Middle frontal gyrus (tissue), 1 donor: Measurements from ENCODE around the gene C12orf42.
"Not testable (repeated sequence)": the region's sequence is repeated elsewhere in the genome, so short reads cannot be mapped to it uniquely, and the experiment has no call there.

Experiments used
- DNase-seq: peaks from one replicate; pipeline ENCODE4 v3.0.0-alpha.2; 2015; ENCODE audit warnings: low spot score; ENCODE audit errors: extremely low spot score

C12orf42 gene

GRCh38 chr12:103494734-103495468 lies 867 bp downstream of the C12orf42 start:
- DNase-seq: no peak

DNA sequence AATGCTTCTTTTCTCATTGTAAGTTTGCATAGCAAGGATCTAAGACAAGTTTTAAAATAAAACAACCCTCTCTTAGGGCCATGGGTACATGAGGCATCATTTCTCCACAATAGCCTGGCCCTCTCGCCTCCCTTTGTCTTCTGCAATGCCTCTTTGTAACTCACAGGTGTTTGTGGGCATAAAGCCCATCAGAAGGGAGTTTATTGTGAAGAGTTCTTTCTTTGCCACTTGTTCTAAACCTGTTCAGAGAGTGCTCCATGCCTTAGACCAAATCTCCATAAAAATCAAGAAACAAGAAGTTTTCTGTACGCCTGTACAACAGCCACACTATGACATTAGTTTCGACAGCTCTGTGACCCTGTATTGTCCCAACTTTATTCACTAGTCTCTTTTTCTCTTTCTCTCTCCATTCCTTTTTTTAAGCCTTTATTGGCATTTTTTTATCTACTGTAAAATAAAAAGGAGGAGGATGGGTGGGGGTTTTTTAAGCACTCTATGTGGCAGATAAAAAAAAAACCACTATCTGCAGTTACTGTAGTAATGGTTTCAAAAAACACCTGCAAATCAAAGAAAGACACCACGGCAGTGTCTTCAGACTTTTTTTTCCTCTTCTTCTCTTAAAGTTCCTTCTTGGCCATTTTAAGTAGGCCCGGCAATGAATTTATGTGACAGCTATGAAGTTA lies 1.6 kb downstream of the C12orf42 start:
- DNase-seq: no peak

DNA sequence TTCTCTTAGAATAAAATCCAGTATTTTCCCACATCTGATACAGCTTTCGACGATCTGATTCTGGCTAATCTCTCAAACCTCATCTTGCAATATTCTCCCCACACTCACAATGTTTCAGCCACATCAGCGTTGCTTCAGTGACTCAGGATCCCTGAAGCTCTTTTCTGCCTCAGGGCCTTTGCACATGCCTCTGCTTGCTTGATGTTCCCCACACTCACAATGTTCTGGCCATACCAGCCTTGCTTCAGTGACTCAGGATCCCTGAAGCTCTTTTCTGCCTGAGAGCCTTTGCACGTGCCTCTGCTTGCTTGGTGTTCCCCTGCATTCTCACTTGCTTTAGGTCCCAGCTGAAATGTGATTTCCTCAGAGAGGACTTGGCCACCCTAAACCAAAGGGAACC lies 2.6 kb downstream of the C12orf42 start:
- no peak for DNase-seq

DNA sequence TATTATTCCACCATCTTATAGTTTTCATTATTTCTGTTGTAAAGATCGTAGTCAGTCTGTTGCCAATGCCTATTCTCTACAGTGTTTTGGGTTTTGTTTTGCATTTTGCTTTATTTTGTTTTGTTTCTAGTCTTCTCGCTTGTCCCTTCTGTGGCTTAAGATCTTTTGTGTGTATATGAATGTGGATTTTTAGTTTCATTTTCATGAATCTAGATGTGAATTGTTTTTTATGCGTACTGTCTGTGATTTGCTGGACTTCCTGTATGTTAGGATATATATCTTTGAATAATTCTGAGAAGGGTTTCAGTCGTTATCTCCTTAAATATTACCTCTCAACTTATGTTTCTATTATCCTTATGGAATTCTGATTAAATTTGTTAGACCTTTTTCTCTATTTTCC lies 13.4 kb downstream of the C12orf42 start:
- DNase-seq: no peak

- DNase-seq: no peak
These were observed 20.7 kb downstream of the C12orf42 start for GRCh38 chr12:103475073-103475472.

- no peak for DNase-seq
These were observed 25.1 kb downstream of the C12orf42 start for GRCh38 chr12:103470664-103471063.

GRCh38 chr12:103469719-103470118 lies 26.0 kb downstream of the C12orf42 start:
- no peak for DNase-seq

GRCh38 chr12:103468837-103469236 lies 26.9 kb downstream of the C12orf42 start:
- no peak for DNase-seq

DNA sequence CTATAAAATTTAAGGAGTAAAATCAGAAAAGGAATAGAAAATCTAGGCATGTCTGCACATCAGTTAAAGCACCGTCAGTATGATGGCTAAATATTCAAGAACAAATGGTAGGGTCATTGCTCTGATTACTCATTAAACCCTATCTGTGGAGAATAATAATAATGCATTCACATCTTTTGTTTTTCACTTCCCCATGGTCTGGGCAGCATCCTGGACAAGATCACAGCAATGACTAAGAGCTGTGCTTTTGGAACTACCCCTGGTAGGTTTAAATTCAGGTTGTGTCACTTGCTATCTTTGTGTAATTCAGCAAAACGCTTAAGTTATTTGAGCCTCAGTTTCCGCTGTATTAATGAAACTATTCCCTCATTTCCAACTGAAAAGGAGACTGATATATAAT lies 33.1 kb downstream of the C12orf42 start:
- DNase-seq: no peak

DNA sequence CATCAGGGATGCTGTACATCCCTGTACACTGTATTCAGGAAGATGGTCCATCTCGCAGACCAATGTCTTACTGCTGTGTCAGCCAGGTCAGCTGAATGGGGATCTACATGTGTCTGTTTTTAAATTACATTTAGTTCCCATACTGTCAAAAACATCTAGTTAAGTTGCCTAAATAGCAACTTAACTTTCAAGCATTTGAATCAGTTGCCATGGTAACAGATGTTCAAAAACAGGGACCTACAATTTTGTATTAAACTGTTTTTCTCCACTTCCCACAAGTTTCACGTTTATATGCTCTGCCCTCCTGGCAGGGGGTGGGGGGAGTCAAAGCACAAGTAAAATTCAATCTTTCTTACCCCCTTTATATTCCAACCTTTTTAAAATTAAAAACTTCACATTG lies 38.3 kb downstream of the C12orf42 start:
- DNase-seq: no peak

DNA sequence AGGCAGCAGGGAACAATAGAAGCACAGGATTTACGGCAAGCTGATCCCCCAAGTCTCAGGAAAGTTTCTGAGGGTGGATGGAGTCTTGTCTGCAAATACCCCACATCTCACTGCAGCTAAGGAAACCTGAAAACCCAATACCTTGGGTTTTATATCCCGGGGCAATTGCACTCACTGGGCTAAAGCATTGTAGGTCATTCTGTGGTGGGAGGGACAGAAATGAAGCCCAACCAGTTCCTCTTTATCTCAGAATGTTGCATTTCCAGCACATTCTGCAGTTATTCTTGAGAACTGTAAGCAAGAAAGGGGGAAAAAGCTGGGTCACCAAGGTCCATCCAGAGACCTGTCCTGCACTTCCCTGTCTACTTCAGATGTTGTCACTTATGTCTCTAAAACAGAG lies 39.8 kb downstream of the C12orf42 start:
- no peak for DNase-seq

DNA sequence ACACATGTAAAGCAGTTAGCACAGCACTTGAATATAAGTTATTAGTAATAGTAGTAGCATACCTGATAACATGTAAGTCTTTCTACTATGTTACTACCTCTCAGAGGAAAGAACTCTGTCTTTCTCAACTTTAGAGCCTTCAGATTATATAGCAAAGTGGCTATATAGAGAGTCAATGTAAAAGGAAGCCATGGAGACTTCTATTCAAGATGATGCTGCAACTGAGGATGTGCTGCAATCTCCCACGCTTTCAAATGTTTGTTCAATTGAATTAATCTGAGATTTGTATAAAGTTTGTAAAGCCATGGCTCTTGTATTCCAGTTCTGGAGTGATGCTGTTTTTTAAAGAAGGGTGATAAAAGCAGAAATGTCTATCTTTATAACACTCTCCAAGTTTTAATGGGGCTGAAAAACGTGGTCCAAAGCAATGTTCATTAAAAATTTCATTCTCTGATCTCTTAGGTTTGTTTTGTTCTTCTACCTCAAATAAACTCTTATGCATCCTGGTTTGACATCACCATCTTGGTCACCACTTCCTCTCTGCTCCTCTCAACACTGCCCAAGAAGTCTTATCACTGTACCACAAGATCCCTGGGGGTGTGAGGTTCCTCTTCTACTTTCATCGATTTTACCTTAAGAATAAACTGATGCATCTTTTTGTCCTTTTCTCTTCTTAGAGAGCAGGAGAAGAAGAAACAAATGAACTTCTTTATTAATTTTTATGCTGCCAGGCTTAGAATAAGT lies 40.6 kb downstream of the C12orf42 start:
- no peak for DNase-seq

- no peak for DNase-seq
These were observed 50.8 kb downstream of the C12orf42 start for GRCh38 chr12:103444983-103445382.

- DNase-seq: no peak
These were observed 52.9 kb downstream of the C12orf42 start for GRCh38 chr12:103442822-103443221.

- DNase-seq: no peak
These were observed 53.6 kb downstream of the C12orf42 start for GRCh38 chr12:103442182-103442555.

- no peak for DNase-seq
These were observed 54.2 kb downstream of the C12orf42 start for GRCh38 chr12:103441437-103442181.

DNA sequence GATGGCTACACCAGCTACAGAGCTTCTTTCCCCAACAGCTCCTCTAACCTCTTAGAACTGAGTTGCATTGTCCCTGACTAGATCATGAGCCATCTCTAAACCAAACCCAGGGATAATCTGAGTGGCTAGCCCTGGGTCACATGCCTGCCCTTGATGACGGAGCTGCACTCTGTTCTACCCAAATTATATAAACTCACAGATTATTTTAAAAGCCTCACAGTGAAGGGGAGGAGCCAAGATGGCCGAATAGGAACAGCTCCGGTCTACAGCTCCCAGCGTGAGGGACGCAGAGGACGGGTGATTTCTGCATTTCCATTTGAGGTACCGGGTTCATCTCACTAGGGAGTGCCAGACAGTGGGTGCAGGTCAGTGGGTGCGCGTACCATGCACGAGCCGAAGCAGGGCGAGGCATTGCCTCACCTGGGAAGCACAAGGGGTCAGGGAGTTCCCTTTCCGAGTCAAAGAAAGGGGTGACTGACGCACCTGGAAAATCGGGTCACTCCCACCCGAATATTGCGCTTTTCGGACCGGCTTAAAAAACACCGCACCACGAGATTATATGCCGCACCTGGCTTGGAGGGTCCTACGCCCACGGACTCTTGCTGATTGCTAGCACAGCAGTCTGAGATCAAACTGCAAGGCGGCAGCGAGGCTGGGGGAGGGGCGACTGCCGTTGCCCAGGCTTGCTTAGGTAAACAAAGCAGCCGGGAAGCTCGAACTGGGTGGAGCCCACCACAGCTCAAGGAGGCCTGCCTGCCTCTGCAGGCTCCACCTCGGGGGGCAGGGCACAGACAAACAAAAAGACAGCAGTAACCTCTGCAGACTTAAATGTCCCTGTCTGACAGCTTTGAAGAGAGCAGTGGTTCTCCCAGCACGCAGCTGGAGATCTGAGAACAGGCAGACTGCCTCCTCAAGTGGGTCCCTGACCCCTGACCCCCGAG lies 61.3 kb downstream of the C12orf42 start:
- DNase-seq: not testable (repeated sequence)

- no peak for DNase-seq
These were observed 63.8 kb downstream of the C12orf42 start for GRCh38 chr12:103431950-103432349.

GRCh38 chr12:103431387-103431786 lies 64.4 kb downstream of the C12orf42 start:
- no peak for DNase-seq

DNA sequence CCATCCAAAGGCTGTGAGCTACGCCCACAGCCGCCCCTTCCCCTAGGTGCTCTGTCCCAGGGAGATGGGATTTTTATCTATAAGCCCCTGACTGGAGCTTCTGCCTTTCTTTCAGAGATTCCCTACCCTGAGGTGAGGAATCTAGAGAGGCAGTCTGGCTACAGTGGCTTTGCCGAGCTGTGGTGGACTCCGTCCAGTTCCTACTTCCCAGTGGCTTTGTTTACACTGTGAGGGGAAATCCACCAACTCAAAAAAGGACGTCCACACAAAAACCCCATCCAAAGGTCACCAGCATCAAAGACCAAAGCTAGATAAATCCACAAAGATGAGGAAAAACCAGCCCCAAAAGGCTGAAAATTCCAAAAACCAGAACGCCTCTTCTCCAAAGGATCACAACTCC lies 70.1 kb downstream of the C12orf42 start:
- DNase-seq: not testable (repeated sequence)
